ENCODE measurements around the gene RTEL1.

The RTEL1 gene

GRCh38 chr20:63617092-63617875, 40.8 kb upstream of the RTEL1 start:
- DNase-seq (ENCODE audit: extremely low read depth, low read depth), result no peak
- H3K4me3 ChIP-seq (replicated peaks; ENCODE audit: low read depth, low read length), result no peak overlapping the region
- no peak for TF ChIP-seq CTCF (IDR thresholded peaks at IDR 0.05; ENCODE audit: low read depth, low read length, missing control alignments)

GRCh38 chr20:63617876-63618265, 40.2 kb upstream of the RTEL1 start:
- DNase-seq (ENCODE audit: extremely low read depth, low read depth), result no peak
- TF ChIP-seq CTCF (IDR thresholded peaks at IDR 0.05; ENCODE audit: low read depth, low read length, missing control alignments), result no peak
- no peak overlapping the region for H3K4me3 ChIP-seq (replicated peaks; ENCODE audit: low read depth, low read length)

GRCh38 chr20:63618291-63618980, 39.7 kb upstream of the RTEL1 start:
- no peak for DNase-seq (ENCODE audit: extremely low read depth, low read depth)
- no peak overlapping the region for H3K4me3 ChIP-seq (replicated peaks; ENCODE audit: low read depth, low read length)
- no peak for TF ChIP-seq CTCF (IDR thresholded peaks at IDR 0.05; ENCODE audit: low read depth, low read length, missing control alignments)

GRCh38 chr20:63619086-63619485, 39.0 kb upstream of the RTEL1 start:
- H3K4me3 ChIP-seq (replicated peaks; ENCODE audit: low read depth, low read length), result no peak overlapping the region
- TF ChIP-seq CTCF (IDR thresholded peaks at IDR 0.05; ENCODE audit: low read depth, low read length, missing control alignments), result no peak
- DNase-seq (ENCODE audit: extremely low read depth, low read depth), result no peak

GRCh38 chr20:63619505-63619904, 38.6 kb upstream of the RTEL1 start:
- no peak overlapping the region for H3K4me3 ChIP-seq (replicated peaks; ENCODE audit: low read depth, low read length)
- DNase-seq (ENCODE audit: extremely low read depth, low read depth), result no peak
- TF ChIP-seq CTCF (IDR thresholded peaks at IDR 0.05; ENCODE audit: low read depth, low read length, missing control alignments), result no peak

GRCh38 chr20:63620991-63621390, 37.1 kb upstream of the RTEL1 start:
- H3K4me3 ChIP-seq (replicated peaks; ENCODE audit: low read depth, low read length), result no peak overlapping the region
- TF ChIP-seq CTCF (IDR thresholded peaks at IDR 0.05; ENCODE audit: low read depth, low read length, missing control alignments), result no peak
- no peak for DNase-seq (ENCODE audit: extremely low read depth, low read depth)

Measured in HFF-Myc (cell line).